Measurements from ENCODE around the gene SCFD1.
A peak's percentile ranks its signal among the peaks of the same experiment; 100 is the strongest.
"Not testable (repeated sequence)": the region's sequence is repeated elsewhere in the genome, so short reads cannot be mapped to it uniquely, and the experiment has no call there.

Gene SCFD1

GRCh38 chr14:30630248-30630647, 8.1 kb downstream of the SCFD1 start:
- no peak for DNase-seq
- Mint-ChIP-seq H3K4me1 (ENCODE audit: low read depth) (peaks cover 29% of the 10 kb centered on the region), H3K9me3 (no peaks in the 10 kb centered on the region), H3K4me3 (no peak overlapping the region), H3K36me3 (ENCODE audit: low read depth) (peaks cover 72% of the 10 kb centered on the region), H3K27ac (no peak overlapping the region), H3K27me3 (no peaks in the 10 kb centered on the region)

GRCh38 chr14:30632730-30633129, 10.6 kb downstream of the SCFD1 start:
- H3K27me3 Mint-ChIP-seq: no peaks in the 10 kb centered on the region
- no peak overlapping the region for H3K4me3 Mint-ChIP-seq
- no peak overlapping the region for H3K27ac Mint-ChIP-seq
- H3K36me3 Mint-ChIP-seq (ENCODE audit: low read depth): peaks cover 85% of the 10 kb centered on the region
- H3K9me3 Mint-ChIP-seq: no peaks in the 10 kb centered on the region
- peaks cover 16% of the 10 kb centered on the region for H3K4me1 Mint-ChIP-seq (ENCODE audit: low read depth)
- DNase-seq: no peak

- Mint-ChIP-seq H3K27ac (no peak overlapping the region), H3K36me3 (ENCODE audit: low read depth) (peaks cover 83% of the 10 kb centered on the region), H3K4me3 (no peak overlapping the region), H3K27me3 (no peaks in the 10 kb centered on the region), H3K4me1 (ENCODE audit: low read depth) (no peaks in the 10 kb centered on the region), H3K9me3 (no peaks in the 10 kb centered on the region)
- no peak for DNase-seq
These were observed 16.8 kb downstream of the SCFD1 start for GRCh38 chr14:30638926-30639325.

- Mint-ChIP-seq H3K9me3 (no peaks in the 10 kb centered on the region), H3K36me3 (ENCODE audit: low read depth) (peaks cover 85% of the 10 kb centered on the region), H3K4me3 (no peak overlapping the region), H3K27me3 (no peaks in the 10 kb centered on the region), H3K4me1 (ENCODE audit: low read depth) (peaks cover 3% of the 10 kb centered on the region), H3K27ac (no peak overlapping the region)
- no peak for DNase-seq
These were observed 19.1 kb downstream of the SCFD1 start for GRCh38 chr14:30641207-30641606.

- not testable (repeated sequence) for DNase-seq; H3K27me3 Mint-ChIP-seq; H3K27ac Mint-ChIP-seq; H3K4me3 Mint-ChIP-seq; H3K4me1 Mint-ChIP-seq (ENCODE audit: low read depth); H3K9me3 Mint-ChIP-seq
- H3K36me3 Mint-ChIP-seq (ENCODE audit: low read depth): peaks cover 82% of the 10 kb centered on the region
These were observed 22.3 kb downstream of the SCFD1 start for GRCh38 chr14:30644462-30644861.

- Mint-ChIP-seq H3K27ac (no peak overlapping the region), H3K4me3 (no peak overlapping the region), H3K9me3 (no peaks in the 10 kb centered on the region), H3K27me3 (no peaks in the 10 kb centered on the region), H3K4me1 (ENCODE audit: low read depth) (peaks cover 5% of the 10 kb centered on the region), H3K36me3 (ENCODE audit: low read depth) (peaks cover 85% of the 10 kb centered on the region)
- no peak for DNase-seq
These were observed 23.5 kb downstream of the SCFD1 start for GRCh38 chr14:30645600-30645999.

GRCh38 chr14:30648471-30648870, 26.4 kb downstream of the SCFD1 start:
- no peaks in the 10 kb centered on the region for H3K27me3 Mint-ChIP-seq
- peaks cover 85% of the 10 kb centered on the region for H3K36me3 Mint-ChIP-seq (ENCODE audit: low read depth)
- H3K9me3 Mint-ChIP-seq: no peaks in the 10 kb centered on the region
- H3K27ac Mint-ChIP-seq: no peak overlapping the region
- DNase-seq: no peak
- no peak overlapping the region for H3K4me3 Mint-ChIP-seq
- peaks cover 5% of the 10 kb centered on the region for H3K4me1 Mint-ChIP-seq (ENCODE audit: low read depth)

GRCh38 chr14:30651937-30652336, 29.8 kb downstream of the SCFD1 start:
- H3K4me1 Mint-ChIP-seq (ENCODE audit: low read depth): no peaks in the 10 kb centered on the region
- no peak for DNase-seq
- no peaks in the 10 kb centered on the region for H3K9me3 Mint-ChIP-seq
- H3K36me3 Mint-ChIP-seq (ENCODE audit: low read depth): peaks cover 54% of the 10 kb centered on the region
- H3K27ac Mint-ChIP-seq: no peak overlapping the region
- H3K27me3 Mint-ChIP-seq: no peaks in the 10 kb centered on the region
- no peak overlapping the region for H3K4me3 Mint-ChIP-seq

- no peaks in the 10 kb centered on the region for H3K4me1 Mint-ChIP-seq (ENCODE audit: low read depth)
- DNase-seq: no peak
These were observed 33.0 kb downstream of the SCFD1 start for GRCh38 chr14:30655124-30655523.

GRCh38 chr14:30655658-30656057, 33.5 kb downstream of the SCFD1 start:
- Mint-ChIP-seq H3K27ac (no peak overlapping the region), H3K36me3 (ENCODE audit: low read depth) (peaks cover 55% of the 10 kb centered on the region), H3K4me1 (ENCODE audit: low read depth) (no peaks in the 10 kb centered on the region), H3K27me3 (no peaks in the 10 kb centered on the region), H3K9me3 (no peaks in the 10 kb centered on the region), H3K4me3 (no peak overlapping the region)
- DNase-seq: no peak

More at GRCh38 chr14:30655124-30655523, 33.0 kb downstream of the SCFD1 start:
- Mint-ChIP-seq H3K4me3 (no peak overlapping the region), H3K27me3 (no peaks in the 10 kb centered on the region), H3K36me3 (ENCODE audit: low read depth) (peaks cover 54% of the 10 kb centered on the region), H3K9me3 (no peaks in the 10 kb centered on the region), H3K27ac (no peak overlapping the region)

GRCh38 chr14:30656190-30656632, 34.1 kb downstream of the SCFD1 start:
- Mint-ChIP-seq H3K4me1 (ENCODE audit: low read depth) (no peaks in the 10 kb centered on the region), H3K36me3 (ENCODE audit: low read depth) (peaks cover 56% of the 10 kb centered on the region), H3K4me3 (no peak overlapping the region), H3K9me3 (no peaks in the 10 kb centered on the region), H3K27ac (no peak overlapping the region), H3K27me3 (no peaks in the 10 kb centered on the region)
- peak; percentile 35 for DNase-seq

GRCh38 chr14:30657050-30657449, 34.9 kb downstream of the SCFD1 start:
- H3K9me3 Mint-ChIP-seq: no peaks in the 10 kb centered on the region
- peaks cover 54% of the 10 kb centered on the region for H3K36me3 Mint-ChIP-seq (ENCODE audit: low read depth)
- H3K27ac Mint-ChIP-seq: no peak overlapping the region
- no peaks in the 10 kb centered on the region for H3K4me1 Mint-ChIP-seq (ENCODE audit: low read depth)
- H3K27me3 Mint-ChIP-seq: no peaks in the 10 kb centered on the region
- DNase-seq: no peak
- no peak overlapping the region for H3K4me3 Mint-ChIP-seq

- Mint-ChIP-seq H3K9me3 (no peaks in the 10 kb centered on the region), H3K4me3 (no peak overlapping the region), H3K36me3 (ENCODE audit: low read depth) (peaks cover 58% of the 10 kb centered on the region), H3K27me3 (no peaks in the 10 kb centered on the region), H3K4me1 (ENCODE audit: low read depth) (no peaks in the 10 kb centered on the region), H3K27ac (no peak overlapping the region)
- DNase-seq: no peak
These were observed 35.6 kb downstream of the SCFD1 start for GRCh38 chr14:30657606-30658163.

GRCh38 chr14:30658645-30659044, 36.5 kb downstream of the SCFD1 start:
- peaks cover 55% of the 10 kb centered on the region for H3K36me3 Mint-ChIP-seq (ENCODE audit: low read depth)
- H3K9me3 Mint-ChIP-seq: no peaks in the 10 kb centered on the region
- H3K27ac Mint-ChIP-seq: no peak overlapping the region
- no peaks in the 10 kb centered on the region for H3K27me3 Mint-ChIP-seq
- no peaks in the 10 kb centered on the region for H3K4me1 Mint-ChIP-seq (ENCODE audit: low read depth)
- DNase-seq: no peak
- H3K4me3 Mint-ChIP-seq: no peak overlapping the region

- Mint-ChIP-seq H3K36me3 (ENCODE audit: low read depth) (peaks cover 59% of the 10 kb centered on the region), H3K27ac (no peak overlapping the region), H3K4me1 (ENCODE audit: low read depth) (peaks cover 14% of the 10 kb centered on the region), H3K9me3 (peaks cover 4% of the 10 kb centered on the region), H3K27me3 (no peaks in the 10 kb centered on the region), H3K4me3 (no peak overlapping the region)
- no peak for DNase-seq
These were observed 47.5 kb downstream of the SCFD1 start for GRCh38 chr14:30669594-30669993.

GRCh38 chr14:30673071-30673470, 51.0 kb downstream of the SCFD1 start:
- Mint-ChIP-seq H3K9me3 (no peaks in the 10 kb centered on the region), H3K27ac (no peak overlapping the region), H3K4me1 (ENCODE audit: low read depth) (peaks cover 7% of the 10 kb centered on the region), H3K4me3 (no peak overlapping the region), H3K27me3 (no peaks in the 10 kb centered on the region), H3K36me3 (ENCODE audit: low read depth) (peaks cover 68% of the 10 kb centered on the region)
- no peak for DNase-seq

Measured in activated T-cell treated with anti-CD3 and anti-CD28 coated beads, Interleukin-2, amount 50 U/mL, for 24 hours (primary cell).